AG09309 (cell line): ENCODE measurements around the gene MSH4.
"Not testable (repeated sequence)": the region's sequence is repeated elsewhere in the genome, so short reads cannot be mapped to it uniquely, and the experiment has no call there.

Experiments used
- DNase-seq: peaks from one replicate; pipeline ENCODE4 v3.0.0-alpha.2; 2010; ENCODE audit warnings: low read depth
- H3K4me3 ChIP-seq: 2 replicates; pipeline ENCODE4 v1.5.1; 2011; ENCODE audit warnings: mild to moderate bottlenecking, low read depth, low read length, moderate library complexity; ENCODE audit not compliant: control insufficient read depth
- TF ChIP-seq, protein P1 (sequence below): IDR thresholded peaks from 2 replicates; pipeline ENCODE4 v1.5.1; 2011; ENCODE audit warnings: mild to moderate bottlenecking, low read depth, low read length, inconsistent platforms; ENCODE audit not compliant: insufficient read depth, control insufficient read depth; ENCODE audit errors: missing control alignments

The MSH4 gene

DNA sequence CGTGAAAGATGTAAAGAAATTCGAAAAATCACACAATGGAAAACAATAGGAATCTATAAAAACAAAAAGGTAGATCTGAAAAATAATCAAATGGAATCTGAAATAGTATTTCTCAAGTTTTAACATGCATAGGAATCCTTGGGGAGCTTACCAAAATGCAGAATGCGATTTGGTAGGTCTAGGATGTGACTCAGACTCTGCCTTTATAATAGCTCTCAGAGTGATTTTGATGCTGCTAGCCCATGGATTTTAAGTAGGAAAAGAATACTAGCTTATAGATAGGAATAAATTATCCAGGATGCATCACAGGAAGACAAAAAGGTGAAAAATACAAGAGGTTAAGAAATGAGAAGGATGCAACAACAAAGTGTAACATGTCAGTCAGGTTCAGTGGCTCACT is 24.7 kb upstream of the MSH4 start:
- DNase-seq: no peak
- TF ChIP-seq, protein P1, sequence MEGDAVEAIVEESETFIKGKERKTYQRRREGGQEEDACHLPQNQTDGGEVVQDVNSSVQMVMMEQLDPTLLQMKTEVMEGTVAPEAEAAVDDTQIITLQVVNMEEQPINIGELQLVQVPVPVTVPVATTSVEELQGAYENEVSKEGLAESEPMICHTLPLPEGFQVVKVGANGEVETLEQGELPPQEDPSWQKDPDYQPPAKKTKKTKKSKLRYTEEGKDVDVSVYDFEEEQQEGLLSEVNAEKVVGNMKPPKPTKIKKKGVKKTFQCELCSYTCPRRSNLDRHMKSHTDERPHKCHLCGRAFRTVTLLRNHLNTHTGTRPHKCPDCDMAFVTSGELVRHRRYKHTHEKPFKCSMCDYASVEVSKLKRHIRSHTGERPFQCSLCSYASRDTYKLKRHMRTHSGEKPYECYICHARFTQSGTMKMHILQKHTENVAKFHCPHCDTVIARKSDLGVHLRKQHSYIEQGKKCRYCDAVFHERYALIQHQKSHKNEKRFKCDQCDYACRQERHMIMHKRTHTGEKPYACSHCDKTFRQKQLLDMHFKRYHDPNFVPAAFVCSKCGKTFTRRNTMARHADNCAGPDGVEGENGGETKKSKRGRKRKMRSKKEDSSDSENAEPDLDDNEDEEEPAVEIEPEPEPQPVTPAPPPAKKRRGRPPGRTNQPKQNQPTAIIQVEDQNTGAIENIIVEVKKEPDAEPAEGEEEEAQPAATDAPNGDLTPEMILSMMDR: no peak
- no peak overlapping the region for H3K4me3 ChIP-seq

DNA sequence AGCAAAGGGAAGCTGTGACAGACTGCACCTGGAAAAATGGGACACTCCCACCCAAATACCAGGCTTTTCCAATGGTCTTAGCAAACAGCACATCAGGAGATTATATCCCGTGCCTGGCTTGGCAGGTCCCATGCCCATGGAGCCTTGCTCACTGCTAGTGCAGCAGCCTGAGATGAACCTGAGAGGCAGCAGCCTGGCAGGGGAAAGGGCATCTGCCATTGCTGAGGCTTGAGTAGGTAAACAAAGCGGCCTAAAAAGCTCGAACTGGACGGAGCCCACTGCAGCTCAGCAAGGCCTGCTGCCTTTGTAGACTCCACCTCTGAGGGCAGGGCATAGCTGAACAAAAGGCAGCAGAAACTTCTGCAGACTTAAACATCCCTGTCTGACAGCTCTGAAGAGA is 18.9 kb upstream of the MSH4 start:
- DNase-seq, H3K4me3 ChIP-seq: not testable (repeated sequence)

DNA sequence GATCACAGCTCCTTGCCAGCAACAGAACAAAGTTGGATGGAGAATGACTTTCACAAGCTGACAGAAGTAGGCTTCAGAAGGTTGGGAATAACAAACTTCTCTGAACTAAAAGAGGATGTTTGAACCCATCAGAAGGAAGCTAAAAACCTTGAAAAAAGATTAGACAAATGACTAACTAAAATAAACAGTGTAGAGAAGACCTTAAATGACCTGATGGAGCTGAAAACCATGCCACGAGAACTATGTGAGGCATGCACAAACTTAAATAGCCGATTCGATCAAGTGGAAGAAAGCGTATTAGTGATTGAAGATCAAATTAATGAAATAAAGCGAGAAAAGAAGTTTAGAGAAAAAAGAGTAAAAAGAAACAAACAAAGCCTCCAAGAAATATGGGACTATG is 18.0 kb upstream of the MSH4 start:
- DNase-seq: not testable (repeated sequence)

DNA sequence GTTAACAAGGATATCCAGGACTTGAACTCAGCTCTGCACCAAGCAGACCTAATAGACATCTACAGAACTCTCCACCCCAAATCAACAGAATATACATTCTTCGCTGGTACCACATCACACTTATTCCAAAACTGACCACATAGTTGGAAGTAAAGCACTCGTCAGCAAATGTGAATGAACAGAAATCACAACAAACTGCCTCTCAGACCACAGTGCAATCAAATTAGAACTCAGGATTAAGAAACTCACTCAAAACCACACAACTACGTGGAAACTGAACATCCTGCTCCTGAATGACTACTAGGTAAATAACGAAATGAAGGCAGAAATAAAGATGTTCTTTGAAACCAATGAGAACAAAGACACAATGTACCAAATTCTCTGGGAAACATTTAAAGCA is 16.5 kb upstream of the MSH4 start:
- DNase-seq, H3K4me3 ChIP-seq: not testable (repeated sequence)

More for the DNA sequence above, 18.0 kb upstream of the MSH4 start:
- not testable (repeated sequence) for H3K4me3 ChIP-seq

DNA sequence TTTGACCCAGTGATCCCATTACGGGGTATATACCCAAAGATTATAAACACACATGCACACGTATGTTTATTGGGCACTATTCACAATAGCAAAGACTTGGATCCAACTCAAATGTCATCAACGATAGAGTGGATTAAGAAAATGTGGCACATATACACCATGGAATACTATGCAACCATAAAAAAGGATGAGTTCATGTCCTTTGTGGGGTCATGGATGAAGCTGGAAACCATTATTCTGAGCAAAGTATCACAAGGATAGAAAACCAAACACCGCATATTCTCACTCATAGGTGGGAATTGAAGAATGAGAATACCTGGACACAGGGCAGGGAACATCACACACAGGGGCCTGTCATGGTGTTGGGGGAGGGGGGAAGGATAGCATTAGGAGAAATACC is 12.8 kb upstream of the MSH4 start:
- not testable (repeated sequence) for H3K4me3 ChIP-seq, DNase-seq

DNA sequence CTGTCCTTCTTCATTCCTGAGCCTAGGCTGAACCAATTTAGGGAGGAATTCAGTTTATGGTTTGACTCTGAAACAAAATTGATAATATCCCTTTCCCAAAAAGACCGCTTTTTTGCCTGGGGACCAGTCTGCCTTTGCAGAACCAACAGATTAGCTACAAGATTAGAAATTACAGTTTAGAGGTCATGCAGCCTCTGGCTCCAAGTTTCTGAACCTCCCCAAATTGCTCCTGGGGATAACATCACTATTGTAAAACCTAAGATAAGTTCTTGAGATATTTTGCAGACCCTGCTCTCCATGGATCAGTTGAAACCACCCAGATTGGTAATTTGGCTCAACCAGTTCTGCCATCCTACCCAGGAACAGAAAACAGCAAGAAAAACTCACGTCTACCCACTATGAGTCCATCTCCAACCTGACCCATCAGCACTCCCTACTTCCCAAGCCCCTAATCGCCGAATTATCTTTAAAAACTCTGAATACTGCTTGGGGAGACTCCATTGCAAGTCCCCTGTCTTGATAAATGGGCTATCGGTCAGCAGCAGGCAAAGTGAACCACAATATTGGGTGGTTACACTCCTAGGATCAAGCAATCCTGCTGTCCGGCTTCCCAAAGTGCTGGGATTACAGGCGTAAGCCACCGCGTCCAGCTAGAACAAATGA is 11.2 kb upstream of the MSH4 start:
- peak; percentile 10 for DNase-seq
- peak overlapping the region; percentile 86 for H3K4me3 ChIP-seq
- TF ChIP-seq, protein P1: no peak

DNA sequence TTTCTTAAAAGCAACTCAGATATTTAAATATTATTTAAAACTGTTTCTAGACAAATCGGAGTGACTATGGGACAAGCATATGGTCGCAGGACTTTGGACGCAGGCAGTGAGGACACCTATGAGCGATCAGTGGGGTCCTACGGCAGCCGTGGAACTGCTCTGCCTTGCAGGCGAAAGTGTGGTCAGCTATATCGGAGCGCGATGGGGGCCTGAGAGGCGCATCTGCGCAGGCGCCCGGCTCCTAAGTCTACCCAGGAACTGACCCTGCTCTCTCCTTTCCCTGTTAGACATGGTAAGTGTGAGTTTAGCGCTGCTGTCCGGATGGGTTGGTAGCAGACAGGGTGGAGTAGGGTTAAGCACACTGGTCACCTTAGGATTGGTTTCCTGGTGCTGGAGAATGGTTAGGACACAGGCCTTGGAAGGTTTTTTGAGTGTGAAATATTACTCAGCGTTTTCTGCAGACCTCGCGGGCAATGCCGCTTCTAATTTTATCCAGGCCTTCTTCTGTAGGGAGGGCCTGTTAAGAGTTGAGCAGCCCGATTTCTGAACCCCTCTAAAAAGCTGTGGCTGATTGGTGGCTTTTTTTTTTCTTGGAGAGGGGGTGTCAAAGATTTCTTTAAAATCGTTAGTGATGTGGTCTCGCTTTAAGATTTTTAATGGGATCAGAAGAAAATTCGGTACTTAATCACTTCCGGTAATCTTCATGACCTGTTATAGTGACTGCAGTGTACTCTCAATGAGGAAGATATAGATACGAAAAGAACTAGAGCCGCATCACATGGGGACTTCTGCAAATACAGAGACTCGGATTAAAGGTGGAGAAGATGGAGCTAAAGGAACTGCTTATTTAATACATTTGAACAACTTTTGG is 10.5 kb upstream of the MSH4 start, which contains the start of gene RABGGTB:
Gene RABGGTB (plus strand): TSS at position 274 of the 871 bp plus-strand sequence. CDS start 16 bp downstream, at position 290.
- peak within 1 kb of the TSS; percentile 86 for H3K4me3 ChIP-seq
- DNase-seq: peak; percentile 80
- TF ChIP-seq, protein P1: no peak

DNA sequence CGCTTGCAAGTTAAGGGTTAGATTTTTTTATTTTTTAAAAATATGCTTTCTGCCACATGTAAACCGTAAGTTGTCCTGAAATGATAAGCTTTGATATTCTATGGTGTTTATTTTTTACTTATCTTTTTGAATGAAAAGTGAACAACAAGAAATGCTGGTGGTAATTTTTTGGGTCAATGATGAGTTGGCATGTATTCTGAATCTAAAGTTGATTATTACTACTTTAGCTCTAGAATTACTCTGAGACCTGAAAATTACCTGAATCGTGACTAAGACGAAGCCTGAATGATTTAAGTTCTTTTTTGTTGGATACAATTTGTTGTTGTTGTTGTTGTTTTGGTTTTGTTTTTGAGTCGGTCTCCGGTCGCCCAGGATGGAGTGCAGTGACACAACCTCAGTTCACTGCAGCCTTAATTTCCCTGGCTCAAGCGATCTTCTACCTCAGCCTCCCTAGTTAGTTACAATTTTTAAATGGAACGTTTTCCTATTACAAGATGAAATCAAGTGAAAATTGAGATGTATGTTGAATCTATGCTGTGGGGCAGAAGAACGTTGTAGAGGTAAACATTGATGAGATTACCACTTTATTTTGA is 9.7 kb upstream of the MSH4 start:
- TF ChIP-seq, protein P1: no peak
- H3K4me3 ChIP-seq: peak overlapping the region; percentile 86
- DNase-seq: no peak
